Fibroblast of lung (primary cell): Measurements from ENCODE around the gene CCDC127. TPM values are rescaled to one million over a fixed set of nuclear protein-coding genes. Genes with fewer than 3 reads are reported as not detected.

Experiments
- DNase-seq, 2 donors: peaks; one replicate each; pipeline versions ENCODE4 v3.0.0 to v3.0.0-alpha.2; 2010; ENCODE audit warnings: low read depth in 2 of 2
- H2AFZ ChIP-seq: 2 replicates; pipeline ENCODE4 v1.5.1; 2012; ENCODE audit warnings: low read length, control low read depth, inconsistent platforms
- H3K27ac ChIP-seq: 2 replicates; pipeline ENCODE4 v1.5.1; 2011; ENCODE audit warnings: low read length, control low read depth; ENCODE audit not compliant: insufficient read depth
- H3K27me3 ChIP-seq: 2 replicates; pipeline ENCODE4 v1.5.1; 2011; ENCODE audit warnings: mild to moderate bottlenecking, low read length; ENCODE audit not compliant: control insufficient read depth, insufficient read depth
- H3K36me3 ChIP-seq: 2 replicates; pipeline ENCODE4 v1.5.1; 2011; ENCODE audit warnings: low read length; ENCODE audit not compliant: control insufficient read depth, insufficient read depth
- H3K4me1 ChIP-seq: 2 replicates; pipeline ENCODE4 v1.5.1; 2011; ENCODE audit warnings: low read length; ENCODE audit not compliant: control insufficient read depth, insufficient read depth; ENCODE audit errors: extremely low read depth
- H3K4me2 ChIP-seq: 2 replicates; pipeline ENCODE4 v1.5.1; 2011; ENCODE audit warnings: low read length, control low read depth; ENCODE audit not compliant: insufficient read depth; ENCODE audit errors: extremely low read depth
- H3K4me3 ChIP-seq, 4 experiments: fragments of 200-600 bp in 1 of 4; sonication (generic) in 1 of 4; replicated peaks in 1 of 4; 2 replicates each; pipeline ENCODE4 v1.5.1; 2011 to 2016; ENCODE audit warnings: low read length in 4 of 4, low read depth in 3 of 4, mild to moderate bottlenecking in 3 of 4, control low read depth in 2 of 4, inconsistent platforms in 1 of 4, mixed read lengths in 1 of 4; ENCODE audit not compliant: insufficient read depth in 1 of 4; ENCODE audit errors: control extremely low read depth in 1 of 4
- H3K79me2 ChIP-seq: 2 replicates; pipeline ENCODE4 v1.5.1; 2012; ENCODE audit warnings: mild to moderate bottlenecking, low read length, inconsistent platforms; ENCODE audit not compliant: control insufficient read depth, insufficient read depth
- H3K9ac ChIP-seq: 2 replicates; pipeline ENCODE4 v1.5.1; 2011; ENCODE audit warnings: mild to moderate bottlenecking, low read length, control low read depth; ENCODE audit not compliant: insufficient read depth
- H3K9me3 ChIP-seq: 2 replicates; pipeline ENCODE4 v1.5.1; 2012; ENCODE audit warnings: low read depth, low read length; ENCODE audit not compliant: control insufficient read depth, insufficient read depth
- H4K20me1 ChIP-seq: 2 replicates; pipeline ENCODE4 v1.5.1; 2011; ENCODE audit warnings: low read length; ENCODE audit not compliant: control insufficient read depth, insufficient read depth; ENCODE audit errors: extremely low read depth
- CTCF ChIP-seq, 2 donors: IDR thresholded peaks in 1 of 2; conservative IDR thresholded peaks in 1 of 2; 1 replicate in 1 of 2; 2 replicates in 1 of 2; pipeline ENCODE4 v1.5.1; 2011 to 2012; ENCODE audit warnings: low read length in 2 of 2, control low read depth in 1 of 2, inconsistent platforms in 1 of 2, low read depth in 1 of 2, mild to moderate bottlenecking in 1 of 2
- EZH2 ChIP-seq: IDR thresholded peaks from 2 replicates; pipeline ENCODE4 v1.5.1; 2012; ENCODE audit warnings: low read length, control low read depth, mild to moderate bottlenecking; ENCODE audit errors: missing control alignments
- polyA plus RNA-seq, 2 donors: library from polyadenylated mRNA; depleted of rRNA in 1 of 2; stranded (reverse) in 1 of 2; unstranded in 1 of 2; fragments of >200 nt; gene quantifications; 2 replicates each; pipeline ENCODE4 v1.2.1, GENCODE V29; 2011 to 2012; ENCODE audit warnings: missing spikeins in 1 of 2
- total RNA-seq: library from RNA; depleted of rRNA; stranded (reverse); fragments of >200 nt; gene quantifications from 2 replicates; pipeline ENCODE4 v1.2.1, GENCODE V29; 2014

Gene CCDC127
- total and polyA plus RNA-seq, 2 donors (not counting 1 experiment from before 2014, with no cell fraction given), result 4.8 to 5.6 TPM

- TF ChIP-seq EZH2 (no peak), CTCF (conservative IDR thresholded peaks at IDR 0.05 in 1 of 2, IDR thresholded peaks at IDR 0.05 in 1 of 2; ENCODE audit: low read depth in 1 of 2, low read length in 2 of 2) (no peak)
- no peaks in the 10 kb centered on the region for H3K27me3 ChIP-seq
- H4K20me1 ChIP-seq, result no peaks in the 10 kb centered on the region
These were observed 54.1 kb downstream of the CCDC127 start for GRCh38 chr5:163841-164240.

GRCh38 chr5:163338-163620 lies 54.7 kb downstream of the CCDC127 start:
- Histone ChIP-seq H3K27me3 (no peaks in the 10 kb centered on the region), H3K9ac (no peak overlapping the region), H3K9me3 (no peaks in the 10 kb centered on the region), H3K36me3 (no peaks in the 10 kb centered on the region), H4K20me1 (no peaks in the 10 kb centered on the region), H3K4me3 (no peak overlapping the region), H3K79me2 (no peaks in the 10 kb centered on the region), H3K4me2 (no peak overlapping the region), H3K27ac (no peak overlapping the region), H3K4me1 (peaks cover 8% of the 10 kb centered on the region), H2AFZ (no peak overlapping the region)
- DNase-seq, result no peak
- TF ChIP-seq EZH2 (no peak), CTCF (conservative IDR thresholded peaks at IDR 0.05 in 1 of 2, IDR thresholded peaks at IDR 0.05 in 1 of 2; ENCODE audit: low read depth in 1 of 2, low read length in 2 of 2) (no peak)

More at GRCh38 chr5:163841-164240, 54.1 kb downstream of the CCDC127 start:
- H3K36me3 ChIP-seq, result no peaks in the 10 kb centered on the region
- no peaks in the 10 kb centered on the region for H3K9me3 ChIP-seq
- H3K4me2 ChIP-seq, result no peak overlapping the region
- H3K4me3 ChIP-seq, result no peak overlapping the region
- H2AFZ ChIP-seq, result no peak overlapping the region
- no peak for DNase-seq
- no peak overlapping the region for H3K27ac ChIP-seq
- H3K79me2 ChIP-seq, result no peaks in the 10 kb centered on the region
- H3K4me1 ChIP-seq, result peaks cover 8% of the 10 kb centered on the region
- H3K9ac ChIP-seq, result no peak overlapping the region

GRCh38 chr5:162565-163337 lies 55.2 kb downstream of the CCDC127 start:
- no peaks in the 10 kb centered on the region for H3K27me3 ChIP-seq
- no peak for DNase-seq
- H3K4me1 ChIP-seq, result peaks cover 3% of the 10 kb centered on the region
- no peak overlapping the region for H3K9ac ChIP-seq
- no peak for TF ChIP-seq EZH2
- TF ChIP-seq CTCF (conservative IDR thresholded peaks at IDR 0.05 in 1 of 2, IDR thresholded peaks at IDR 0.05 in 1 of 2; ENCODE audit: low read depth in 1 of 2, low read length in 2 of 2), result no peak
- no peaks in the 10 kb centered on the region for H4K20me1 ChIP-seq
- H3K36me3 ChIP-seq, result no peaks in the 10 kb centered on the region
- H3K79me2 ChIP-seq, result no peaks in the 10 kb centered on the region
- H2AFZ ChIP-seq, result no peak overlapping the region
- H3K9me3 ChIP-seq, result no peaks in the 10 kb centered on the region
- H3K27ac ChIP-seq, result no peak overlapping the region
- no peak overlapping the region for H3K4me2 ChIP-seq
- no peak overlapping the region for H3K4me3 ChIP-seq
